NT2/D1 (cell line): ENCODE data around the gene ETHE1.

Source experiments
- DNase-seq: peaks from one replicate; pipeline ENCODE4 v3.0.0-alpha.2; 2011; ENCODE audit warnings: low read depth, low spot score
- H3K27me3 ChIP-seq: 2 replicates; pipeline ENCODE4 v1.6.0; 2011; ENCODE audit warnings: mild to moderate bottlenecking; ENCODE audit not compliant: insufficient read length, insufficient read depth
- H3K36me3 ChIP-seq: 2 replicates; pipeline ENCODE4 v1.6.1; 2011; ENCODE audit warnings: mild to moderate bottlenecking, low read length, mixed read lengths; ENCODE audit not compliant: insufficient read depth, insufficient read length
- H3K4me1 ChIP-seq: 2 replicates; pipeline ENCODE4 v1.5.1; 2011; ENCODE audit not compliant: insufficient read depth, insufficient read length
- H3K4me3 ChIP-seq: 2 replicates; pipeline ENCODE4 v1.5.1; 2011; ENCODE audit warnings: low read depth; ENCODE audit not compliant: insufficient read length
- H3K9ac ChIP-seq: 2 replicates; pipeline ENCODE4 v1.6.0; 2011; ENCODE audit warnings: low read depth; ENCODE audit not compliant: insufficient read length
- H3K9me3 ChIP-seq: 2 replicates; pipeline ENCODE4 v1.5.1; 2011; ENCODE audit warnings: mild to moderate bottlenecking, low read length; ENCODE audit not compliant: insufficient read depth
- SUZ12 ChIP-seq: IDR thresholded peaks from 2 replicates; pipeline ENCODE4 v1.6.1; 2011; ENCODE audit not compliant: insufficient read length, insufficient read depth; ENCODE audit errors: extremely low read depth
- YY1 ChIP-seq: IDR thresholded peaks from 2 replicates; pipeline ENCODE4 v1.6.1; 2011; ENCODE audit not compliant: insufficient read length, insufficient read depth
- ZNF274 ChIP-seq: IDR thresholded peaks from 2 replicates; pipeline ENCODE4 v1.6.1; 2011; ENCODE audit warnings: mild to moderate bottlenecking, low read depth, low read length

Gene ETHE1

DNA sequence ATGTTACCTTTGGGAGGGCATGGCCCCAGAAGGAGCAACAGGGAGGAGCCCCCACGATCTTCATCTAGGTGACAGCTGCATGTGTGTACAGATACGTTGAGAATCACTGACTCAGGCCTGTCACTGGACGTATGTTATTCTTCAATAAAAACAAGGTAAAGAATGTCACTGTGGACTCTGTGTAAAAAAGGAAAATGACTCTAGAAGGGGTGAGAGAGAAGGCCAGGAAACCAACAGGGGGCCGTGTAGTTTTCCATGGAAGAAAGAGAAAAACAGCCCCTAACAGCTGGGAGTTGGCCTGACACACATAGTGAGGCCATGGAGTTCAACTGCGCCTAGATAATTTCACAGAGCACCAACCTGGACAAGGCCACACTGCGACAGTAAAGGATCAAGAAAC is 59.7 kb downstream of the ETHE1 start:
- DNase-seq: no peak
- Histone ChIP-seq H3K27me3 (peaks cover 25% of the 10 kb centered on the region), H3K9me3 (no peaks in the 10 kb centered on the region), H3K9ac (no peak overlapping the region), H3K36me3 (no peaks in the 10 kb centered on the region), H3K4me3 (no peak overlapping the region), H3K4me1 (peaks cover 2% of the 10 kb centered on the region)
- TF ChIP-seq ZNF274 (no peak), SUZ12 (no peak), YY1 (no peak)

DNA sequence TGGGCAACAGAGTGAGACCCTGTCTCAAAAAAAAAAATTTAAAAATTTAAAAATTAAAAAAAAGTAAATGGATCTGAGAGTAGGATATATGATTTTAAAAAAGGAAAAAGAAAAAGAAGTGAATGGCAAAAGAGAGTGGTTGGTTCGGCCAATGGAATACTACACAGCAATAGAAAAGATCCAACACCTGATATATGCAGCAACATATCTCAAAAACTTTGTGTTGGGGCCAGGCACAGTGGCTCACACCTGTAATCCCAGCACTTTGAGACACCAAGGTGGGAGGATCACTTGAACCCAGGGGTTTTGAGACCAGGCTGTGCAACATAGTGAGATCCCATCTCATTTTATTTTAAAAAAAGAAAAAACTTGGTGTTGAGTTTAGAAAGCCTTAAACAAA is 60.2 kb downstream of the ETHE1 start:
- Histone ChIP-seq H3K4me1 (peaks cover 2% of the 10 kb centered on the region), H3K9ac (no peak overlapping the region), H3K9me3 (no peaks in the 10 kb centered on the region), H3K36me3 (no peaks in the 10 kb centered on the region), H3K27me3 (peaks cover 28% of the 10 kb centered on the region), H3K4me3 (no peak overlapping the region)
- DNase-seq: no peak
- TF ChIP-seq YY1: no peak
- TF ChIP-seq SUZ12: no peak
- TF ChIP-seq ZNF274: no peak

DNA sequence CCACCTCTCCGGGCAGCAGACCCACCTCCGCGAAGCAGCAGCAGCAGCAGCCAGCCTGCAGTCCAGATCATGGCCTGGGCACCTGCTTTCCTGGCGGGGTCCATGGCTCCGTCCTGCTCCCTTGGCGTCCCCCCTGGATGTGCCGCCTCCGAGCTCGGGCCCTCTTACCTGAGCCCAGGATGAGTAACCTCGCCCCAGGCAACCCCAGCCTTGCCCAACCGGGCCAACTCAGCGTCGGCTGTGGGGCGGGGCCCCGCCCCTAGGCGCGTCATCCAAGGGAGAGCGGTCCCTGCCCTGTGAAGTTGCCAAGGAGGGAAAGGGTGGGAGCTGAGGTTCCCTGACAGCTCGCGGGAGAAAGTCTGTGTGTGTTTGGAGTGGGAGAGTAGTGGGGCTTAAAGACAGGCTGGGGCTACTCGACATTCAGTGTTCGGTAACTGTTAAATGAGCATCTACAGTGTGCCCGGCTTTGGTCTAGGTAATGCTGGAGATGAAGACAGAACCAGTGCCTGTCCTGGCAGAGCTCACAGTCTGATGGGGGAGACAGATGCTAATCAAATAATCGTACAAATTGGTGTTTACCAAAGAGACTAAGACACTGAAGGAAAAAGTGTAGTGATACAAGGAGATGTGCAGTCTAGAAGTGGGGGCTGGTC is 61.4 kb downstream of the ETHE1 start, which contains the start of gene LYPD3:
Gene LYPD3 (minus strand): TSS at position 141 of the 653 bp plus-strand sequence. CDS start 37 bp downstream, at position 104.
- no peak for TF ChIP-seq ZNF274
- no peak for TF ChIP-seq SUZ12
- no peak for TF ChIP-seq YY1
- no peak for DNase-seq
- no peaks in the 10 kb centered on the region for H3K4me1 ChIP-seq
- peaks cover 28% of the 10 kb centered on the region for H3K27me3 ChIP-seq
- no peaks in the 10 kb centered on the region for H3K36me3 ChIP-seq
- H3K9me3 ChIP-seq: no peaks in the 10 kb centered on the region
- H3K4me3 ChIP-seq: peak within 1 kb of the TSS; percentile 64
- peak within 1 kb of the TSS; percentile 65 for H3K9ac ChIP-seq

DNA sequence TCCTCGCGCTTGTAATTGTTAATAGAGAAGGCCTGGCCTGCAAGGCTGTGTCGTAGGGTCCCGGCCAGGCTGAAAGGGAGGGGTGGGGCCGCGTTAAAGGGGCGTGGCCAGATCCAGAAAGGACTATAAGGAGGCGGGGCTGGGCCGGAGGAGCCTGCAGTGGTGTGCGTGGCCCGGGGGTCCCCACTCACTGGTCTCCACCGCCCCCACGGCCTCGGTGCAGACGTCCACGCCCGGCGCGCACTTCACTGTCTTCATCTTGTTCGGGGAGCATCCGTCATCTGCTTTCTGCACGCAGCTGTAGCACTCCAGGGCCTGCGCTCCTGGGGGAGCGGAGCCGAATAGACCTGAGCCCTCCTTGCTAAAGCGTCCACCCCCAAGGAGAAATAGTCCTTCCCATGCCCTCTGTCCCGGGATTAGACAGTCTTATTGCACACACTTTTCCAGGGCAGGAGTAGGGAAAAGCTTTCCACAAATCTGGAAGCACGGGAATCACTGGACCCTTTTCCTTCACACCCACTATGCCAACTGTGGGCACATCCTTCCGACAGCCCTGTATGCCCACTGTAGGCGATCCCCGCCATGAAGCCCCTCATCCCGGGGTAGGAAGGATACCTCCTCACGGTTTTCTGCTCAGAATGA is 62.7 kb downstream of the ETHE1 start:
- Histone ChIP-seq H3K36me3 (no peaks in the 10 kb centered on the region), H3K9me3 (no peaks in the 10 kb centered on the region), H3K9ac (peak overlapping the region; percentile 58), H3K4me3 (peak overlapping the region; percentile 64), H3K27me3 (peaks cover 28% of the 10 kb centered on the region), H3K4me1 (no peaks in the 10 kb centered on the region)
- DNase-seq: peak; percentile 8
- no peak for TF ChIP-seq YY1
- no peak for TF ChIP-seq ZNF274
- no peak for TF ChIP-seq SUZ12

DNA sequence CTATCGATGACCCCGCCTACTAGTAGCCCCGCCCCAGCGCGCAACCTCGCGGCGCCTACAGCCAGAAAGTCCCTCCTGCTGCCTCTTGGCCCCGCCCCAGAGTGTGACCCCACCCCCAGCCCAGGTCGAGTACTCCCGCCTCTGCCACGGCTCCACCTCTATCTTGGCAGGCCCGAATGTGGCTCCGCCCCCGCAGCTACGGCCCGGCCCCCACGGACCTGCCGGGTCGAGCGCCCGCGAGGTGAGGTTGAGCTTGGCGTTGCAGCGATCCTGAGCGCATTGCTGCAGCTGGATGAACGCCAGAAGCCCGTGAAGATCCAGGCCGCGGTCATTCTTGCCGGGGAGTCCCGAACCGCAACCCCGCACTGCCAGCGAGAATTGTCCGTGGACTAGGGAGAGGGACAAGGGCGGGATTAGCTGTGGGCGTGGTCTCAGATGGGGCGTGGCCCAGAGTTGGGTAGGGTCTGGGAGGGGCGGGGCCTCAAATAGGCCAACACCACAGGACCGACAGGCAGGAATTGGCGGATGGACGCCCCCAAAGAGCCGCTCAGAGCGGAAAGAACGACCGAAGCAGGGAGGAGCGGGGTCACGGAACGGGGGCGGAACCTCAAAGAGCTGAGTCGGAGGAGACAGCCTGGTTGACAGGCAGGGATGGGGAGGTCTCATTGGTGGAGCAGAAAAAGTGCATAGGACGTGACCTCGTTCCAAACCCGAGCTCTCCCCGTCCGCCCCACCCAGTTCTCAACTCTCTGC is 63.4 kb downstream of the ETHE1 start:
- H3K9ac ChIP-seq: peak overlapping the region; percentile 67
- no peaks in the 10 kb centered on the region for H3K36me3 ChIP-seq
- peak; percentile 87 for DNase-seq
- H3K27me3 ChIP-seq: peaks cover 28% of the 10 kb centered on the region
- H3K4me3 ChIP-seq: peak overlapping the region; percentile 64
- H3K9me3 ChIP-seq: no peaks in the 10 kb centered on the region
- H3K4me1 ChIP-seq: no peaks in the 10 kb centered on the region
- TF ChIP-seq SUZ12 (no peak), ZNF274 (no peak), YY1 (no peak)

DNA sequence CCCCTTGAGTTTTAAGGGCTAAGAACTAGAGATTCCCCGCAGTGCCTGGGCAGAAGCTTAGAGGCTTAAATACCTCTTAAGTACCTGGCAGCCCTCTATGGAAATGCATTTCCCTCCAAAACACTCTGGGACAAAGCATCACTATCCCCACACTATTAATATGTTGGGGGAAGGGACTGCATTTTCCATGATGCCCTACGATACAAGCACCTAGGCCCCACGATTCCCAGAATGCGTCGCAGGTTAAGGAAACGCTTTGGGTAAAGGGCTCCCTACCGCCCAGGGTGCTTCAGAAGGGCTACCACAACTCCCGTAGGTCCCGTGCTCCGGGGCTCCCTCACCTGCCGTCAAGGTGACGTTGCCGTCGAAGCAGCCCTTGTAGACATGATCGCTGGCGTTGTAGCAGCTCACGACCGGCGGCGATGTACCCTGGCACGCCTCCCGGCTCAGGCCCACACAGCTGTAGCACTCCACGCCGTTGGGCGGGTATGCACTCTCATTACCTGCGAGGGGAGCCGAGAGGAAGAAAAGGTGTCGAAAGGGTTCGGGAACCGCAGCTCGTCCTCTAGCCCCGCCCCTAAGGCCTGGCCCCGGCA is 64.1 kb downstream of the ETHE1 start:
- H3K9me3 ChIP-seq: no peaks in the 10 kb centered on the region
- no peaks in the 10 kb centered on the region for H3K4me1 ChIP-seq
- no peak for DNase-seq
- H3K36me3 ChIP-seq: no peaks in the 10 kb centered on the region
- H3K4me3 ChIP-seq: peak overlapping the region; percentile 38
- H3K27me3 ChIP-seq: peaks cover 28% of the 10 kb centered on the region
- peak overlapping the region; percentile 65 for H3K9ac ChIP-seq
- TF ChIP-seq ZNF274: no peak
- TF ChIP-seq YY1: no peak
- TF ChIP-seq SUZ12: no peak

DNA sequence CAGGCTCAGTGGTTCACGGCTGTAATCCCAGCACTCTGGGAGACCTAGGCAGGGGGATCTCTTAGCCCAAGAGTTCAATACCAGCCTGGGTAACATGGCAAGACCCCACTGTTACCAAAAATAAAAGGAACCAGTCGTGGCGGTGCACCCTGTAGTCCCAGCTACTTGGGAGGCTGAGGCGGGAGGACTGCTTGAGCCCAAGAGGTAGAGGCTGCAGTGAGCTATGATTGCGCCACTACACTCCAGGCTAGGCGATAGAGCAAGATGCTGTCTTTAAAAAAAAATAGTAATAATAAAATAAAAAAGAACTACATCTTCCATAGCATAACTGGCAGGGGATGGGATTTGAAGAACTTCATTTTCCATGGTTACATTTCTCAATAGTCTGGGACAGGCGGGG is 64.6 kb downstream of the ETHE1 start:
- Histone ChIP-seq H3K36me3 (no peaks in the 10 kb centered on the region), H3K4me3 (peak overlapping the region; percentile 38), H3K27me3 (peaks cover 28% of the 10 kb centered on the region), H3K9ac (no peak overlapping the region), H3K4me1 (no peaks in the 10 kb centered on the region), H3K9me3 (no peaks in the 10 kb centered on the region)
- no peak for DNase-seq
- TF ChIP-seq YY1 (no peak), SUZ12 (no peak)
